ENCODE data around the gene TCERG1L.

The TCERG1L gene

GRCh38 chr10:131144711-131145375, 166.7 kb downstream of the TCERG1L start:
- peak overlapping the region; percentile 27; the same call in 1 of the 2 replicates for H3K27ac ChIP-seq
- TF ChIP-seq CTCF (conservative IDR thresholded peaks at IDR 0.05): no peak

- no peak for TF ChIP-seq CTCF (conservative IDR thresholded peaks at IDR 0.05)
- H3K27ac ChIP-seq: no peak overlapping the region
Observed at GRCh38 chr10:131144196-131144595, 167.3 kb downstream of the TCERG1L start.

- H3K27ac ChIP-seq: no peak overlapping the region
- no peak for TF ChIP-seq CTCF (conservative IDR thresholded peaks at IDR 0.05)
Observed at GRCh38 chr10:131143425-131144165, 167.9 kb downstream of the TCERG1L start.

DNA sequence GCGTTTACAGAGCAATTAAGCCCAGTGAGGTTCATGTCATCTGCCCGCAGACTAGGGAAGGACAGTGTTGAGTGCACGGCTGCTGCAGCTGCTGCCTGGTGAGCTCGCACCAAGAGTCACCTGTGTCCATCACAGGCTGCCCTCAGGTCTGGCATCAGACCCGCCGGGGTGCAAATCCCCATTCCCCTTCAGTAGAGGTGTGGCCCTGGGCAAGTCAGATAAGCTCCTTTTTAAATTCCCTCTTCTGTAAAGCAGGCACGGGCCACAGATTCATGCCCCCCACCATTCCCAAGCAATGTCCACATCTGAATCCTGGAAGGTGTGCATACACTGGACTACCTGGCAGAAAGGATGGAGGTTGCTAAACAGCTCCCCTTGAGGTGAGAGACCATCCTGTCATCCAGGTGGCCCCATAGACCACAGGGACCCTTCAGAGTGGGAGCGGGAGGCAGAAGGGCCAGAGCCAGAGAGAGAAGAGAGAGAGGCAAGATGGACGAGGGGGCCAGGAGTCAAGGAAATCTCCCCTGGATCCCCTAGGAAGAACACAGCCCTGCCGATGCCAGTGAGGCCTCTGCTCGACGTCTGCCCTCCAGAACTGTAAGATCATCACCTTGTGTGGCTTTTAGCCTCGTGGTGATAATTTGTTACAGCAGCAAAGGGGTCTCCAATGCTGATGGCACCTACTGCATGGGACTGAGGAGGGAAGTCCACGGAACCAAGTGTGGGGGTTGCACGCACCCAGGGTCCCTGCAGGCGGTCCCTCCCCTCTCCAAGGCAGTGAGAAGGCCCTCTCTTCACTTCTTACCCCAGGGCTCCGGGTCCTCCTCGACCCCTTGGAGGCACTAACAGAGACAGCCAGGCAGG, 168.8 kb downstream of the TCERG1L start:
- H3K27ac ChIP-seq: peak overlapping the region; percentile 40

GRCh38 chr10:131141645-131142516, 169.6 kb downstream of the TCERG1L start:
- TF ChIP-seq CTCF (conservative IDR thresholded peaks at IDR 0.05): peak; percentile 48
- H3K27ac ChIP-seq: peak overlapping the region; percentile 40

More for the DNA sequence above, 168.8 kb downstream of the TCERG1L start:
- no peak for TF ChIP-seq CTCF (conservative IDR thresholded peaks at IDR 0.05)

GRCh38 chr10:131141207-131141606, 170.3 kb downstream of the TCERG1L start:
- TF ChIP-seq CTCF (conservative IDR thresholded peaks at IDR 0.05): no peak

More at GRCh38 chr10:131141207-131141606, 170.3 kb downstream of the TCERG1L start:
- H3K27ac ChIP-seq: peak overlapping the region; percentile 40; the same call in 1 of the 2 replicates
